ENCODE data around the gene VWCE. TPM values are rescaled to one million over a fixed set of nuclear protein-coding genes. Genes with fewer than 3 reads are reported as not detected.

The VWCE gene
- total RNA-seq, 1 experiment from 2014 or later, result 17.7 TPM

GRCh38 chr11:61283613-61284012 lies 11.5 kb downstream of the VWCE start:
- peaks cover 30% of the 10 kb centered on the region for H3K36me3 Mint-ChIP-seq (ENCODE audit: insufficient read depth, unreplicated experiment)
- peaks cover 9% of the 10 kb centered on the region for H3K36me3 ChIP-seq (ENCODE audit: control insufficient read depth, insufficient read depth, low read length)

GRCh38 chr11:61281581-61282250 lies 13.4 kb downstream of the VWCE start:
- TF ChIP-seq CTCF (IDR thresholded peaks at IDR 0.05; ENCODE audit: insufficient read depth in 1 of 2, low read depth in 1 of 2, low read length in 1 of 2, severe bottlenecking in 1 of 2, unreplicated experiment in 1 of 2), result no peak
- H3K9me3 ChIP-seq, result no peaks in the 10 kb centered on the region
- H3K4me1 Mint-ChIP-seq (ENCODE audit: low read depth, unreplicated experiment), result peaks cover 10% of the 10 kb centered on the region
- H3K4me3 Mint-ChIP-seq (ENCODE audit: unreplicated experiment), result no peak overlapping the region
- H3K27me3 Mint-ChIP-seq (ENCODE audit: insufficient read depth, unreplicated experiment), result no peaks in the 10 kb centered on the region
- no peak overlapping the region for H3K4me3 ChIP-seq (ENCODE audit: low read depth, low read length)
- H3K27me3 ChIP-seq (replicated peaks; ENCODE audit: control insufficient read depth, insufficient read depth, low read length), result no peaks in the 10 kb centered on the region
- peaks cover 24% of the 10 kb centered on the region for H3K36me3 Mint-ChIP-seq (ENCODE audit: insufficient read depth, unreplicated experiment)
- no TSS peak for BruUV-seq (replicated peaks)
- intact Hi-C loops (cut with micrococcal nuclease; ENCODE audit: unreplicated experiment), result no loop called here
- H3K36me3 ChIP-seq (ENCODE audit: control insufficient read depth, insufficient read depth, low read length), result peaks cover 8% of the 10 kb centered on the region
- POLR2A ChIA-PET, result no interaction called here
- no peak for DNase-seq
- peaks cover 12% of the 10 kb centered on the region for H3K9me3 Mint-ChIP-seq (ENCODE audit: unreplicated experiment)
- CTCF ChIA-PET, result interaction anchor here (1.1 kb wide), 1 partner anchor 8 kb away, joined by 3 read pairs; no protein-coding TSS in a partner anchor
- 0 out of 2 replicates have a peak, but pooled peaks cover 5% of the 10 kb centered on the region for H3K4me1 ChIP-seq
- no peak overlapping the region for H3K27ac Mint-ChIP-seq (ENCODE audit: unreplicated experiment)

More at GRCh38 chr11:61283613-61284012, 11.5 kb downstream of the VWCE start:
- H3K27me3 Mint-ChIP-seq (ENCODE audit: insufficient read depth, unreplicated experiment), result no peaks in the 10 kb centered on the region
- no peak for DNase-seq
- H3K4me3 Mint-ChIP-seq (ENCODE audit: unreplicated experiment), result no peak overlapping the region
- H3K27ac Mint-ChIP-seq (ENCODE audit: unreplicated experiment), result no peak overlapping the region
- Histone ChIP-seq H3K9me3 (no peaks in the 10 kb centered on the region), H3K4me1 (0 out of 2 replicates have a peak, but pooled peaks cover 5% of the 10 kb centered on the region), H3K4me3 (ENCODE audit: low read depth, low read length) (no peak overlapping the region), H3K27me3 (replicated peaks; ENCODE audit: control insufficient read depth, insufficient read depth, low read length) (no peaks in the 10 kb centered on the region)
- ChIA-PET CTCF (interaction anchor here (0.6 kb wide), 1 partner anchor 10 kb away, joined by 3 read pairs; no protein-coding TSS in a partner anchor), POLR2A (no interaction called here)
- H3K4me1 Mint-ChIP-seq (ENCODE audit: low read depth, unreplicated experiment), result peaks cover 10% of the 10 kb centered on the region
- BruUV-seq (replicated peaks), result no TSS peak
- intact Hi-C loops (cut with micrococcal nuclease; ENCODE audit: unreplicated experiment), result no loop called here
- TF ChIP-seq CTCF (IDR thresholded peaks at IDR 0.05; ENCODE audit: insufficient read depth in 1 of 2, low read depth in 1 of 2, low read length in 1 of 2, severe bottlenecking in 1 of 2, unreplicated experiment in 1 of 2), result no peak
- H3K9me3 Mint-ChIP-seq (ENCODE audit: unreplicated experiment), result peaks cover 12% of the 10 kb centered on the region

- DNase-seq, result no peak
- no peak overlapping the region for H3K27ac Mint-ChIP-seq (ENCODE audit: unreplicated experiment)
- H3K4me3 Mint-ChIP-seq (ENCODE audit: unreplicated experiment), result no peak overlapping the region
- no TSS peak for BruUV-seq (replicated peaks)
- ChIA-PET POLR2A (no interaction called here), CTCF (interaction anchor here (1.1 kb wide), 1 partner anchor 8 kb away, joined by 3 read pairs; no protein-coding TSS in a partner anchor)
- peaks cover 12% of the 10 kb centered on the region for H3K9me3 Mint-ChIP-seq (ENCODE audit: unreplicated experiment)
- no peaks in the 10 kb centered on the region for H3K27me3 Mint-ChIP-seq (ENCODE audit: insufficient read depth, unreplicated experiment)
- peaks cover 7% of the 10 kb centered on the region for H3K36me3 ChIP-seq (ENCODE audit: control insufficient read depth, insufficient read depth, low read length)
- H3K27me3 ChIP-seq (replicated peaks; ENCODE audit: control insufficient read depth, insufficient read depth, low read length), result no peaks in the 10 kb centered on the region
- peaks cover 10% of the 10 kb centered on the region for H3K4me1 Mint-ChIP-seq (ENCODE audit: low read depth, unreplicated experiment)
- H3K9me3 ChIP-seq, result no peaks in the 10 kb centered on the region
- 0 out of 2 replicates have a peak, but pooled peaks cover 5% of the 10 kb centered on the region for H3K4me1 ChIP-seq
- intact Hi-C loops (cut with micrococcal nuclease; ENCODE audit: unreplicated experiment), result no loop called here
- no peak for TF ChIP-seq CTCF (IDR thresholded peaks at IDR 0.05; ENCODE audit: insufficient read depth in 1 of 2, low read depth in 1 of 2, low read length in 1 of 2, severe bottlenecking in 1 of 2, unreplicated experiment in 1 of 2)
- no peak overlapping the region for H3K4me3 ChIP-seq (ENCODE audit: low read depth, low read length)
- peaks cover 24% of the 10 kb centered on the region for H3K36me3 Mint-ChIP-seq (ENCODE audit: insufficient read depth, unreplicated experiment)
Observed at GRCh38 chr11:61280883-61281580, 14.1 kb downstream of the VWCE start.

Data from Caco-2 (cell line).